Spleen (tissue), 11 donors: Measurements from ENCODE around the gene PROCA1. TPM values are rescaled to one million over a fixed set of nuclear protein-coding genes. Genes with fewer than 3 reads are reported as not detected.

Experiments
- DNase-seq: peaks from one replicate; pipeline ENCODE4 v3.0.0-alpha.2; 2020
- H3K27ac ChIP-seq, 8 donors: fragments of 200-600 bp; sonication (generic) in 7 of 8; 1 replicate in 4 of 8; 2 replicates in 4 of 8; pipeline versions ENCODE4 v1.5.0 to v1.8.0; 2016 to 2021; ENCODE audit warnings: inconsistent platforms in 4 of 8, mild to moderate bottlenecking in 4 of 8, moderate library complexity in 1 of 8
- H3K27me3 ChIP-seq, 7 donors: fragments of 200-600 bp; sonication (generic) in 6 of 7; replicated peaks in 1 of 7; 1 replicate in 4 of 7; 2 replicates in 3 of 7; pipeline versions ENCODE4 v1.5.0 to v1.8.0; 2016 to 2021; ENCODE audit warnings: inconsistent platforms in 3 of 7, mild to moderate bottlenecking in 1 of 7
- H3K36me3 ChIP-seq, 6 donors: fragments of 200-600 bp; sonication (generic) in 5 of 6; 1 replicate in 4 of 6; 2 replicates in 2 of 6; pipeline versions ENCODE4 v1.5.0 to v1.8.0; 2016 to 2021; ENCODE audit warnings: inconsistent platforms in 2 of 6
- H3K4me1 ChIP-seq, 6 donors: fragments of 200-600 bp; sonication (generic) in 5 of 6; 1 replicate in 3 of 6; 2 replicates in 3 of 6; pipeline versions ENCODE4 v1.5.0 to v1.8.0; 2016 to 2021; ENCODE audit warnings: inconsistent platforms in 3 of 6
- H3K4me3 ChIP-seq, 8 donors: fragments of 200-600 bp; sonication (generic) in 7 of 8; 1 replicate in 4 of 8; 2 replicates in 4 of 8; pipeline versions ENCODE4 v1.5.0 to v1.8.0; 2016 to 2021; ENCODE audit warnings: inconsistent platforms in 4 of 8, mild to moderate bottlenecking in 4 of 8, moderate library complexity in 2 of 8
- H3K9me3 ChIP-seq, 8 donors: fragments of 200-600 bp; sonication (generic) in 7 of 8; 1 replicate in 4 of 8; 2 replicates in 4 of 8; pipeline versions ENCODE4 v1.5.0 to v1.8.0; 2016 to 2021; ENCODE audit warnings: inconsistent platforms in 4 of 8
- POLR2A ChIP-seq, 3 donors: fragments of 450-650 bp; IDR thresholded peaks; one replicate each; pipeline ENCODE4 v1.5.1; 2017; ENCODE audit warnings: antibody characterized with exemption in 3 of 3, mild to moderate bottlenecking in 1 of 3
- POLR2AphosphoS5 ChIP-seq, 3 donors: sonication (generic); formaldehyde crosslinking; IDR thresholded peaks; one replicate each; pipeline ENCODE4 v1.5.1; 2017; ENCODE audit warnings: antibody characterized with exemption in 3 of 3
- WGBS, 5 donors: extraction: QIAGEN DNeasy Blood & Tissue Kit in 3 of 5; methylation state at CpG; one replicate each; pipeline versions ENCODE4 v1.1.5 to v1.1.7; 2013 to 2018; 5-methylcytosine and 5-hydroxymethylcytosine counted together
- intact Hi-C: fragments of 100-400 bp; cut with DNase I; formaldehyde crosslinking; loops from one replicate; pipeline ENCODE4 v1.15.0; 2023; ENCODE audit warnings: low total_unique reads
- polyA plus RNA-seq, 3 donors: library from polyadenylated mRNA; stranded (reverse); fragments of 200-250 nt; gene quantifications; one replicate each; pipeline ENCODE4 v1.2.1, GENCODE V29; 2013
- total RNA-seq, 7 donors: library from RNA; depleted of rRNA in 3 of 7; stranded (reverse); fragments of >200 nt in 3 of 7; fragmentation: NEBNext Ultra II Directional in 4 of 7; extraction: Animal tissue kit (Norgen Biotek cat#: 25700) in 4 of 7; gene quantifications; one replicate each; pipeline versions ENCODE4 v1.1.0 to v1.2.1, GENCODE V29; 2016 to 2021
- TF ChIP-seq, protein P1 (sequence below), 11 experiments: fragments of 200-600 bp in 7 of 11; fragments of 450-650 bp in 4 of 11; sonication (generic) in 4 of 11; IDR thresholded peaks in 8 of 11; conservative IDR thresholded peaks in 3 of 11; 1 replicate in 7 of 11; 2 replicates in 4 of 11; pipeline versions ENCODE4 v1.4.0 to v1.8.0; 2016 to 2021; ENCODE audit warnings: antibody characterized with exemption in 11 of 11, inconsistent platforms in 4 of 11, mild to moderate bottlenecking in 1 of 11
- donor health status: healthy with polysubstance abuse.
- donor health status: DM: no; HTN: no; CAD: no; lungs with moderate emphysema.
- donor health status: DM: no; HTN: no; CAD: no.
- donor health status: Bipolar disorder and iron deficiency.
- donor health status: healthy.
- donor health status: DM: no; HTN: no; CAD: no.
- donor health status: DM: yes; HTN: yes; CAD: no.

The PROCA1 gene
- total and polyA plus RNA-seq, 10 donors, result 4.3 to 14.5 (median 7.1) TPM

DNA sequence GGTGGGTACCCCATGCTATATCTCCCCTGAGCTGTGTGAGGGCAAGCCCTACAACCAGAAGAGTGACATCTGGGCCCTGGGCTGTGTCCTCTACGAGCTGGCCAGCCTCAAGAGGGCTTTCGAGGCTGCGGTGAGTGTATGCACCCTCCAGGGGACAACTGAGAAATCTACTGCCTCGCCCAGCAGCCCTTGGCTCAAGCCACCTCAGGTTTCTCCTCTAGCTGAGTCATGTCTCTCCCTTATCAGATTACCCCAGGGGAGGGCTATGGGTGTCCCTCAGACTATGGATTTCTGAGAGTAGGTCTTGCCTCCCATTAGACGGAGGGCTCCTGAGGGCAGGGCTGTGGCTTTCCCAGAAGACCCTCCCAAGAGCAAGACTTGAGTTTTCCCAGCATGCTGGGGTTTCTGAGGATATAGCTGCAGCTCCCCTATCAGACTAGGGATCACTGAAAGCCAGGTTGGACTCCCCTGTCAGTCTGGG, 23.6 kb upstream of the PROCA1 start:
- peaks cover 3 to 50% (median 20%) of the 10 kb centered on the region in 6 donors for H3K4me1 ChIP-seq
- H3K4me3 ChIP-seq, result no peak overlapping the region
- intact Hi-C loops, result no loop called here
- H3K27ac ChIP-seq, result no peak overlapping the region
- peaks cover 0 to 26% (median 2%) of the 10 kb centered on the region in 6 donors for H3K36me3 ChIP-seq
- no peak for DNase-seq
- TF ChIP-seq, protein P1, sequence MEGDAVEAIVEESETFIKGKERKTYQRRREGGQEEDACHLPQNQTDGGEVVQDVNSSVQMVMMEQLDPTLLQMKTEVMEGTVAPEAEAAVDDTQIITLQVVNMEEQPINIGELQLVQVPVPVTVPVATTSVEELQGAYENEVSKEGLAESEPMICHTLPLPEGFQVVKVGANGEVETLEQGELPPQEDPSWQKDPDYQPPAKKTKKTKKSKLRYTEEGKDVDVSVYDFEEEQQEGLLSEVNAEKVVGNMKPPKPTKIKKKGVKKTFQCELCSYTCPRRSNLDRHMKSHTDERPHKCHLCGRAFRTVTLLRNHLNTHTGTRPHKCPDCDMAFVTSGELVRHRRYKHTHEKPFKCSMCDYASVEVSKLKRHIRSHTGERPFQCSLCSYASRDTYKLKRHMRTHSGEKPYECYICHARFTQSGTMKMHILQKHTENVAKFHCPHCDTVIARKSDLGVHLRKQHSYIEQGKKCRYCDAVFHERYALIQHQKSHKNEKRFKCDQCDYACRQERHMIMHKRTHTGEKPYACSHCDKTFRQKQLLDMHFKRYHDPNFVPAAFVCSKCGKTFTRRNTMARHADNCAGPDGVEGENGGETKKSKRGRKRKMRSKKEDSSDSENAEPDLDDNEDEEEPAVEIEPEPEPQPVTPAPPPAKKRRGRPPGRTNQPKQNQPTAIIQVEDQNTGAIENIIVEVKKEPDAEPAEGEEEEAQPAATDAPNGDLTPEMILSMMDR (IDR thresholded peaks at IDR 0.05 in 8 of 11, conservative IDR thresholded peaks at IDR 0.05 in 3 of 11), result no peak
- TF ChIP-seq POLR2A (IDR thresholded peaks at IDR 0.05), result no peak
- TF ChIP-seq POLR2AphosphoS5 (IDR thresholded peaks at IDR 0.05), result no peak
- H3K27me3 ChIP-seq, result no peaks in the 10 kb centered on the region
- H3K9me3 ChIP-seq, result no peaks in the 10 kb centered on the region
- WGBS, 5 donors, result 84 to 91% (median 86%) methylated on average over 5 of the region's 5 CpGs

DNA sequence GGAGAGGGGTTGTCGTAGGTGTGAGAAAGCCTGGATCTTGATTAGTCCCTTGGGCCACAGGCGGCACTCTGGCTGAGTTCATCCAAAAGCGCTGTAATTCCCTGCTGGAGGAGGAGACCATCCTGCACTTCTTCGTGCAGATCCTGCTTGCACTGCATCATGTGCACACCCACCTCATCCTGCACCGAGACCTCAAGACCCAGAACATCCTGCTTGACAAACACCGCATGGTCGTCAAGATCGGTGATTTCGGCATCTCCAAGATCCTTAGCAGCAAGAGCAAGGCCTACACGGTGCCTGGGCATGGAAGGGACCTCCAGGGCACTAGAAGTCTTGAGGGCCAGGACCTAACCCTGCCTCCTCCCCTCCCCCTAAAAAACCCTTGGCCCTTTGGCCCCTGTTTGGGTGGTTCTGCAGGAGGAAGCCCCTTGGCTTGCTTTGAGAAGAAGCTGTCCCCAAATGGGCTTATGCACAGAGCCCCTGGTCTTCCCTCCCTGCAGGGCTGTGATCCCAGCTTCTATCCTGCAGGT, 23.1 kb upstream of the PROCA1 start:
- no peaks in the 10 kb centered on the region for H3K9me3 ChIP-seq
- H3K27ac ChIP-seq, result no peak overlapping the region
- H3K4me1 ChIP-seq, result peaks cover 3 to 47% (median 19%) of the 10 kb centered on the region in 6 donors
- no peaks in the 10 kb centered on the region for H3K27me3 ChIP-seq
- no peak overlapping the region for H3K4me3 ChIP-seq
- peaks cover 0 to 26% (median 2%) of the 10 kb centered on the region in 6 donors for H3K36me3 ChIP-seq
- DNase-seq, result peak; percentile 61
- intact Hi-C loops, result no loop called here
- TF ChIP-seq, protein P1 (IDR thresholded peaks at IDR 0.05 in 8 of 11, conservative IDR thresholded peaks at IDR 0.05 in 3 of 11), result no peak
- TF ChIP-seq POLR2A (IDR thresholded peaks at IDR 0.05) (no peak), POLR2AphosphoS5 (IDR thresholded peaks at IDR 0.05) (no peak)
- WGBS, 5 donors, result 82 to 89% (median 85%) methylated on average over 9 to 10 of the region's 10 CpGs

DNA sequence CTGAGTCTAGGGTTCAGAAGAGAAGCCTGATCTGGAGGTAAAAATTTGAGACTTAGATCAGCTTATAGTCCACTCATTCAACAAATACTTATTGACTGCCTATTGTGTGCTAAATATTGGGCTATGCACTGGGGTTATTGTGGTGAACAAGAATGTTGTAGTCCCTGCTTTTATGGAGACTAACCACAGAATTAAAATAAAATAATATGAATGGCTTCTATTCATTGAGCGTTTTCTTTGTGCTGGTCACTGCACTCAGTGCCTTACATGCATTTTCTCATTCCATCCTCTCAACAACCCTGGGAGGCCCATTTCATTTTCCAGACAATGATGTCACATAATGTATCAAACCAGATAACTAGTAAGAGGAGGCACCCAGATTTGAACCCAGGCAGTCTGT, 21.7 kb upstream of the PROCA1 start:
- WGBS, 5 donors, result 92 to 98% (median 94%) methylated on average over 1 of the region's 1 CpG
- Histone ChIP-seq H3K36me3 (peaks cover 0 to 26% (median 2%) of the 10 kb centered on the region in 6 donors), H3K4me1 (peaks cover 3 to 44% (median 18%) of the 10 kb centered on the region in 6 donors), H3K4me3 (no peak overlapping the region), H3K27me3 (no peaks in the 10 kb centered on the region), H3K9me3 (no peaks in the 10 kb centered on the region), H3K27ac (no peak overlapping the region)
- DNase-seq, result no peak
- intact Hi-C loops, result no loop called here
- TF ChIP-seq POLR2A (IDR thresholded peaks at IDR 0.05), result no peak
- TF ChIP-seq POLR2AphosphoS5 (IDR thresholded peaks at IDR 0.05), result no peak
- TF ChIP-seq, protein P1 (IDR thresholded peaks at IDR 0.05 in 8 of 11, conservative IDR thresholded peaks at IDR 0.05 in 3 of 11), result no peak

DNA sequence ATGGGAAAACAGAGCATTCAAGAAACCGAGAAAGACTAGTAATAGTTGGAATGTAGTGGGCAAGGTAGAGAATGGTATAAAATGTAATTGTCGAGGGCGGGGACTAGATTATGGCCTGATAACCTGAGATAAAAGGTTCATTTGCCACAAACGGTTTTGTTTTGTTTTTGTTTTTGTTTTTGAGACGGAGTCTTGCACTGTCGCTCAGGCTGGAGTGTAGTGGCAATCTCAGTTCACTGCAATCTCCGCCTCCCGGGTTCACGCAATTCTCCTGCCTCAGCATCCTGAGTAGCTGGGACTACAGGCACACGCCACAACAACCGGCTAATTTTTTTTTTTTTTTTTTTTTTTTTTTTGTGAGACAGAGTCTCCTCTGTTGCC, 18.3 kb upstream of the PROCA1 start:
- H3K36me3 ChIP-seq, result peaks cover 0 to 13% (median 2%) of the 10 kb centered on the region in 6 donors
- intact Hi-C loops, result no loop called here
- 85 to 89% (median 87%) methylated on average over 11 of the region's 11 CpGs for WGBS, 5 donors
- H3K27me3 ChIP-seq, result no peaks in the 10 kb centered on the region
- H3K4me3 ChIP-seq, result no peak overlapping the region
- DNase-seq, result no peak
- TF ChIP-seq POLR2A (IDR thresholded peaks at IDR 0.05), result no peak
- no peak for TF ChIP-seq POLR2AphosphoS5 (IDR thresholded peaks at IDR 0.05)
- TF ChIP-seq, protein P1 (IDR thresholded peaks at IDR 0.05 in 8 of 11, conservative IDR thresholded peaks at IDR 0.05 in 3 of 11), result no peak
- peak overlapping the region in 2 of 8 donors; percentile 98 to 99 for H3K27ac ChIP-seq
- no peaks in the 10 kb centered on the region for H3K9me3 ChIP-seq
- peaks cover 17 to 61% (median 40%) of the 10 kb centered on the region in 6 donors for H3K4me1 ChIP-seq
